Measurements from ENCODE around the gene PCTP.
A peak's percentile ranks its signal among the peaks of the same experiment; 100 is the strongest.

PCTP gene

DNA sequence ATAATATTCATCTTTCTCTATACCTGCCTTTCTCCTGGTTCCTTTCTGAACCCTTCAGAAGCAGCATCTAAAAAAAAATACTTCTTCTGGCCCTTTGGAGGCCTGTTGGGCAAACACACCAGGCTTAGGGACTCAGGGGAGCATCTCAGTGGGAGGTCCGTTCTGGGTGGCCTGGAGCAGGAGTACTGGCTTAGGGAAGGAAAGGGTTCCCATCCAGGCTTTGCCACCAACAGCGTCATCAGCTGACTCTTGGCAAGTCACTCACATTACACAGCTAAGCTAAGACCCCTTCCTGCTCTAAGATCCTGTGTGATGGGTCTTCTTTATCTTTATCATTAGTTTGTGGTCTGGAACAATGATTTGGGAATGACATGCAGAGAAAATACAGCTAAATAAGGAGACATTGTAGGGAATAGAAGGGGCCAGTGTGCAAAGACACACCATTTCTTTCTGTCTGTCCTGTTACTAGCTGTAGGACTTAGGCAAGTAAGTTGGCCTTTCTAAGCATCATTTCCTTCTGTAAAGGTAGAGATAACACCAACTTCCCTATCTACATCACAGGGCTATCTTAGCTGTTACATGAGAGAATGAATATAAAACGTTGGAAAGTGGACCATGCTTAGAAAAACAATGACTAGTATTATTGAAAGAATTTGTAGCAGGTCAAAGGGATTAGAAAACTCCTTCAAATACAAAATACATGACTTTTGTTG is 9.9 kb downstream of the PCTP start:
- DNase-seq = peak; percentile 12

DNA sequence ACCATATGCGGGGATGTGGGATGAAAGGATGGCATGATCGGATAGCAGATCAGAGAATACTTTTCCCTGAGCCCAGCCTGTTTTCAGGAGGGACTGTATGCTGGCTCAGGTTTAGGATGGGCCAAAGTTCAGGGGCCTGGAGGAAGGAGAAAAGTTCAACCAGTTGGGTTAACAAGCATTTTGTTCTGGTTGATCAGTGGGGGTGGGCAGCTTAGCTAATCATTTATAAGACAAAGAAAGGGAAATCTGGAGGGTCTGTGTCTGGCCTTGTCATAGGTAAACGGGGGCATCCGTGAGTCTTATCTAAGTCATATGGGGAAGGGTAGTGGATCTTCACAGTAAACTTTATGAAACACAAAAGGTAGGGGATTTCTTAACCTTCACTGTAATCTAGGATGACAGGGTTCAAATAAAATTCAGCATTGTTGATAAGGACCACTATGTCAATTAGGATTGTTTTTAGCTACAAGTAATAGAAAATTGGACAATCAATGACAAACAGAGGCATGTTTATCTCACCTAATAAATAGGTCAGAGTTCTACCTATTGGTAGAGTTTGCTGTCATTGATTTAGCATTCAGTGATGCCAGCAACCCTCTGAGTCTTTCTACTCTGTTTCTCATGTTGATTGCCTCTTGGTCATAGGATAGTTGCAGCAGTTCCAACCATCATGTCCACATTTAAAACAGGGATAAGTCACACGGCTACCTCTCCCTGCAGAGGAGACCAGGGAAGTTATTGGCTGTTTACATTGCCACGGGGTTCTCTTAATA is 11.4 kb downstream of the PCTP start:
- DNase-seq = no peak

DNA sequence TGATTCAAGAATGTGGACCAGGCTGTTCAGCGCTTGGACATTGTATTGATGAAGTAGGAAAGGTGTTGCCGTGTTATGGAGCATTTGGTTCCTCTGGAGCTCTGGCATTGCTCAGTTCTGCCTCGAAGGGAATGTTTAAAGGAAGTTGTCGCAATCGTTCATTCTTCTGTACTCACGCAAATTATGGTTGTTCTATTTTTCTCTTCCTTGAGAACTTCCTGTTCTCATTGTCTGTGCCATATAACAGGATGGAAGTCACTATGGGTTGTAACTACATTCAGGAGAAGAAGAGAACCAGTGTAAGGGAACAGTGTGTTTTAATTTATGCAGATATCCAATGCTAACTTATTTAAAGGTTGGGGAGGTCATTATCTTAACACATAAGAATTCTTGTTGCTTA is 13.0 kb downstream of the PCTP start:
- no peak for DNase-seq

DNA sequence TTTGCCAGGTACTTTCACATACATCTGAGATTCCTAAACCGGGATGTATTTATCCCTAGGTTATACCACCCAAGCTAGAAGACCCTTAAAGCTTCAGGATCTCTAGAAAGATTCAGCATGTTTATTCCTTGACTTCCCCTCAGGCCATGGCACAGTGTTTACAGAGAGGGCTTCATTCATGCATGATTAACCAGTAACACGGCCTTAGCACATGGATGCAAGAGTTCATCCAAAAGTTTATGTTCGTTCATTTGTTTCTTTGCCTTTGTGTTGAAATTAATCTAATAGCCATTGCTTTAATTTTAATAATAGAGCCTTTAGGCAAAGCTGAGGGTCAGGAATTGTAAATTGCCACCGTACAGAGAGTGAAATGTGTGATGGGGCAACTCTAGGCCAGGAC is 13.8 kb downstream of the PCTP start:
- DNase-seq = no peak

DNA sequence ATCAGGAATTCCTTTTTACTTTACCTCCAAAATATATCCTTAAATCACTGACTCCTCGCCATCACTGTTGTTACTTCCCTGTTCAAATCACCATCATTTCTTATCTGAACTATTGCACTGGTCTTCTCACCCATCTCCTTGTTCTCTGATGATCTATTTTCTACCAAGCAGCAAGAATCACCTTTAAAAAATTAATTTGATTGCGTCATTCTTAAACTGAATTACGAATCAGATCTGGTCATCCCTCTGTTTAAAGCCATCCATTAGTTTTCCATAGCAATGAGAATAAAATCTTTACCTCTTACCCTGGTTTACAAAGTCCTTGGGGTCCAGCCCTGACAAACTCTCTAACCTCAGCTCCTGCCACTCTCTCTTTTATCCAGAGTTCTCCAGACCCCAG is 14.6 kb downstream of the PCTP start:
- no peak for DNase-seq

DNA sequence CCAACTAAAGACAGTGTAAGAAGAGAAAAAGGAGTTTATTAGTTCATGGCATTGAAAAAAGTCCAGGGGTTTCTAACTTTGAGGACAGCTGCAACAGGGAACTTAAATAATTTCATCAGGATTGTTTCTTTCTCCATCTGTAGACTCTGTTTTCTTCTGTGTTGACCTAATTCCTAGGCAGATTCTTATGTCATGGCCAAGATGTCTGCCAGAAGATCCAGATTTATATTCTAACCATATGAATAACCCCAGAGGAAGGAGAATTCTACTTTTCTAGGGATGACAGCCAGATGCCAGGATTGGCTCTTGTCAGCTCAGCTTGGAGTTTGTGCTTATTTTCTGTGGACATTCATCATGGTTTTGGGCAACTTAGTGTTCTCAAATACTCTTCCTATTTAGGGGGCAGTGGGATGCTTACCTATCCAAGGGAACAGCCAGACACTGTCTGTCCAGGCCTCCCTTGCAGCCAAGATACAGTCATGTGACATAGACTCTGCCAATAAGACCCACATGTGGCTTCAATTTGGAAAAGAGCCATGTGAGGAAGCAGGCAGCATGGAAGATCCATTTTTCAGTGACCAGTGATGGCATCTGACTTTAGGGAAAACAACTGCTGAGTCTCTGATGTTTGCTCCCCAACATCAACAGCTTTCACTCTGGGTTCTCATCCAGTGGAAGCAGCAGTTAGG is 18.2 kb downstream of the PCTP start:
- DNase-seq = peak; percentile 42

DNA sequence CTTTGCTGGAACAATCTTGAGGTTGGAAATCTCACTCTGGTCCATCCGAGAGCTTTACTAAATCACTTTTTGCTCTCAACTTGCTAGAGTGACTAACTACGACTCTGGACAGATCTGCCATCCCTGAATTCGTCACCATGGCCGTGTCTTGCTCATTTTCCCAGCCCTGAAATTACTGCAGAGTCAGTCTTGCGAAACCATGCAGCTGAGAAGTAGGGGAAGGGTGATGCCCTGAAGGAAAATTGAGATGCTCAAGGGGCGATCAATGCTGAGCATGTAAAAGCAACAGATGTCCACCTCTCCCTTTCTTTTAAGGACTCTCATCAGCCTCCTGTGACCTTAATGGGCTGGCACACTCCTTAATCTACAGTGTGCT is 18.8 kb downstream of the PCTP start:
- peak; percentile 71 for DNase-seq

DNA sequence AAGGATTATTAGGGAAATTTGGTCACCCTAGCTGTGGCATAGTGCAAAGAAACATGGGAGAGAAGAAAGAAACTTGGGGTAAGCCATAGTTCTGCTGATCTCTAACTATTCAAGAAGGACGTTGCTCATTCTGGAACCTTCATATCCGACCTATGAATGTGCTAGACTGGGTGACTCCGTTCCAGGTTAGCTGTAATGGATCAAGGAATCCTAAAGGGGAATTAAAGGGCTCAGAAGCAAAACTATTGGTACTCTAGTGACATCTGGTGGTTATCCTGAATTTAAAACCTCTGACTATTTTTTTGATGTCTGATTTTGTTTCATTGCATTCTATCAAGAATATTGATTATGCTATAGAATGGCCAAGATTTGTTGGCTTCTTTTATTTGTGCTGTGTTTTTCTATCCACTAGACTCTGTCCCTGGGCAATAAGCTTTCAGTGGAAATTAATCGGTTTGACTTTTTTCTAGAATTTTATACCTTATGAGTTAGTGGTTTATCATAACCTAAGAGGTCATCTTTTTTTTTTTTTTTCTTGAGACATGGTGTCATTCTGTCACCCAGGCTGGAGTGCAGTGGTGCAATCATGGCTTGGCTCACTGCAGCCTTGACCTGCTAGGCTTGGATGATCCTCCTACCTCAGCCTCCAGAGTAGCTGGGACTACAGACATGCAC is 19.5 kb downstream of the PCTP start:
- peak; percentile 69 for DNase-seq

DNA sequence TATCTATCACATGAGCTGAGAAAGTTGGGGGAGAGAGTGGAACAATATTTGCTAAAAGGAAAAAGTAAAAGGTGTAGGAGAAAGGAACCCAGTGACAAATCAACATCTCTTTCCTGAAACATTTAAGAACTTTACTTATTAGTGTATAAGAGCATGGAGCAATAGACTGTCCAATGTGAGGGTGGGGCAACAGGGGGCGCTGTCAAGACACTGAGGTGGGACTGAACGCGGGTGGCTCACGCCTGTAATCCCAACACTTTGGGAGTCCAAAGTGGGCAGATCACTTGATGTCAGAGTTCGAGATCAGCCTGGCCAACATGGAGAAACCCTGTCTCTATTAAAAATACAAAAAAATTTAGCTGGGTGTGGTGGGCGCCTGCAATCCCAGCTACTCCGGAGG is 21.2 kb downstream of the PCTP start:
- no peak for DNase-seq

DNA sequence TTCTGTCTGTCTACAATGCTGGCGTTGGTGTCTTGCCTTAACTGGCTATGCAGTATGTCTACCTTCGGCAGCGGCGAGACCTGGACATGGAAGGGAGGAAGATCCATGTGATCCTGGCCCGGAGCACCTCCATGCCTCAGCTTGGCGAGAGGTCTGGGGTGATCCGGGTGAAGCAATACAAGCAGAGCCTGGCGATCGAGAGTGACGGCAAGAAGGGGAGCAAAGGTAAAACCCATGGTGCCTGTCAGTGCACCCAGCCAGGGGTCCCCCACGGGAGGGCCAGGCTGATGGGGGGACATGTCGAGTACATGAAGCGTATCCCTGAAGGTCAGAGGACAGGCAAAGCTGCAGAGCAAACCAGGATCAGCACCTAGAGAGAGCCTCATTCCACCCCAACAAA is 22.8 kb downstream of the PCTP start:
- no peak for DNase-seq

DNA sequence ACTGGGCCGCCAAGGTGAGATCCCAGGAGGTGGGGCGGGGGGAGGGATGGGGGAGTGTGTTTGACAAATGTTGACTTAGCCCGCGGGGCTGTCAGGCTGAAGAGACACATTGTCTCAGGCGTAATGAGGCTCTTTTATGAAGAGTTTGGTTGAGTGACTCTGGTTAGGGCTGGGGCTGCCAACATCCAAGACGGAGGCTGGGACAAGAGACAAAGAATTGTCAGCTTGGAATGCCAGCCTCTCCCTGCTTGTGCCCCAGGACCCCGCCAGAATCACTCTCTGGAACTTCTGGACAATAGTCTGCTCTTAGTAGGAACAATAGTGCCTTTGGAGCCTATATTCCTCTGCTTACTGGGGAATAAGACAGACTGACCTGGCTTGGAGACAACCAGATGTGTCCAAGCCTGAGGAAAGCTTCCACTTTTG is 24.0 kb downstream of the PCTP start:
- no peak for DNase-seq

DNA sequence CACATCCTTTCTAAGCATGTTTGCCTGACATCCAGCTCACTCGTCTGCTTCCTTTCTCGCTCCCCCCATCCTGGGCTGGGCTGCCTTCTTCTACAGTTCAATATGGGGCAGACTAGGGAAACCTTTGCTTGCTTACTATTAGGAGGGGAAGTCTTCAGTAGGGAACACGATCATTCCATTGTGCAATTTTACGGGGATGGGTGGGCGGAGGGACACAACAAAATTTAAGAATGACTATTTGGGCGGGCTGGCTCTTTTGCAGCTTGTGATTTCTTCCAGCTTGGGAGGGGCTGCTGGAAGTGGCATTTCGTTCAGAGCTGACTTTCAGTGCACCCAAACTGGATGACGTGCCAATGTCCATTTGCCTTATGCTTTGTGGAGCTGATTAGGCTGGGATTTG is 25.4 kb downstream of the PCTP start:
- no peak for DNase-seq

DNA sequence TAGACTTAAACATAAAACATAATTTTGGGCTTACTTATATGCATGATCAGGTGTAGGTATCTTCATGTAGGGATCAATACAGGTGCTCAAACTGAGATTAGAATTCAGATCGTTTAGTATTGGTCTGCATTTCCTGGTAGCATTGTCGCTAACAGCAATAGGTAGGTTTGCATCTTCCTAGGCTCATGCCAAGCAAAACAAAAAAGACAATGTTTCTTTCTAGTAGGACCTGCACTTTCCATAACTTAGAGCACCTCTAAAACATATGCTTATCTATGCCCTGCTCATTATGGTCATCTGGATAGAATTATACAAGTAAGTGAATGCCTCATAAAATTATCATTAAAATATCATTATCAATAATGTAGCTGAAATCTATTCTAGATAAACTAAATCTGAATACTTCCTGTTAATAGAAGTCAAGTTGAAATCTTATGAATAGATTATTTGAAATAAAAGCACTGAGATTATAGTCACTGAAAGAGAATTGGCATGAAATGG is 26.7 kb downstream of the PCTP start:
- no peak for DNase-seq

DNA sequence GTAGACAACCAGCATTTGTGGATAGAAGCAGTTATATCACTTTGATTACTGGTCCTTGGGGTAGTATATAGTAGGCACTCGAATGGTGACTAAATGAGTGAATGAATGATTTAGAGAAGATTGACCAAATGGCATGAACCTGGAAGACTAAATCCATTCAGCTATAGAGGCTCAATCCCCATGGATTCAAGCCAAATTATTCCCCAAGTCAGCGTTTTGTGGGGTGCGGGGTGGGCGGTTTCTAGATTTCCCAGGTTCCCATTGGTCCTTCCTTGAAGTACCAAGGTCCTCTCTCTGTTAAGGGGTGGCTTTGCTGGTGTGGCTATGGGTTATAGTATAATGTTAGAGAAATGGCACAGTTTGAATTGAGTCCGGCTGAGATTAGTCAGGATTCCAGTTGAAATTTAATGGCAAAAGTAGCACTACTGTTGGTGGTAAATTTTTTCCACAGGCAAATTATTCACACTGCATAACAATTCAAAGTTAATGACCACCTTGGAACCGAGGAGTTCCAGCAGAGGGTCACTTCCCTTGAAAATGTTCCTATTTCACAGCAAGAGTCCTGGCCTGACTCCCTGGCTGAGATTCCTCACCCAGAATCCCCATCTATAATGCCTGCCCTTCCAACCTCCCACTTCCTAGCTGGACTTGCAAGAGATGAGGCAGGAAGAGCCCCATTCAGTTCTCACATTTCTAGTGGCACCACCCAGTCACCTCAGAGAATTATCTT is 27.7 kb downstream of the PCTP start:
- no peak for DNase-seq

DNA sequence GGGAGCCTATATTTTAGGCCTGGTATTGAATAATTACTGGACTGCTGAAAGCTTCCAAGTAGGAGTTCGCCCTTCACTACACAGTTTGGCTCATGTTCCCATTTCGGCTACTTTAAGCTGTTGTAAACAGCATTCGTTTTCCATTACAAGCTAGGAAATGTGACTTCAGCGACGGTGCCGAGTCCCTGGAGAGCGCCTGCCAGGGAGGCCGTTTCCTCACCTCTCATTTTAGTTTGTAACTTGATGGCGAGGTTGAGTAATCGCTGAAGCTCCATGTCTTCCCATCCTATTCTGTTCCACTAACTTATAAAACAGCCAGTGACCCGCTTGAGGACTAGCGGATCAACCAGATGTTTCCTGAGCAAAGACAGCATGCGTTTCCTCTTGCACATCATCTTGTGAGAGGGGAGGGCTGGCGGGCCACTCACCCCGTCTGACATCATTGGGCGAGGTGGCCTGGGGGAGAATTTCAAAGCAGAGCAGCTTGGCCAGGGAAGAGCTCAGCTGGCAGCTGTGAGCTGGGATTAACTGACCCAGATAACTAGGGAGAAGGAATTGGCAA is 32.9 kb downstream of the PCTP start:
- DNase-seq = no peak

DNA sequence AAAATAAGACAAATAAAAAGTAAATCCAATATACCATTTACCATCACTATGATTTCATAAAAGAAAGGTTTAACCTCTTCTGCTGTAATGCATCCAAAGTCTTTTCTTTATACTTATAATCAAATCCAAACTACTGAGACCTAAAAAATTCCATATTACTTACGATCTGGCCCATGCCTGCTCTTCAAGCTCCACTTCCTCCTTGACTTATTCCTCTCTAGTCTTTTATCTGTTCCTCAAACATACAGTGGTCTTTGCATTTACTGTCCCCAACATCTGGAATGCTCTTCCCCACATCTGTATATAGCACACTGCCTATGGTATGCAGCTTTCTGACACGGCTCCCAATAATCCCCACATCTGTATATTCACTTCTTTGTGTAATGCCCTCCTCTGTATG is 33.8 kb downstream of the PCTP start:
- no peak for DNase-seq

DNA sequence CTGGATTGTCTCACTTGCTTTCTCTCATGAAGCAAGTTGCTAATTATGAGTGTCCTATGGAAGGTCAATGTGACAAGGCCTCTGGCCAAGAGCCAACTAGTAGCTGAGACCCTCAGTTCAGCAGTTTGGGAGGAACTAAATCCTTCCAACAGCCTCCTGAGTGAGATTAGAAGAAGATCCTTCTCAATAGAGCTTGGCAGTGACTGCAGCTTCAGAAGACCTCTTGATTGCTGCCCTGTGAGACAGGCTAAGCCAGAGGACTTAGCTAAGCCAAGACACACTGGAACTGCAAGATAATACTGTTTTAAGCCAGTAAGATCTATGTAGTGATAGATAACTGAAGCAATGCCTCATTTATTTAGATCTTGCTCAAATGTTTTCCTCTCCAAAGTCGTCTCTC is 34.3 kb downstream of the PCTP start:
- no peak for DNase-seq

DNA sequence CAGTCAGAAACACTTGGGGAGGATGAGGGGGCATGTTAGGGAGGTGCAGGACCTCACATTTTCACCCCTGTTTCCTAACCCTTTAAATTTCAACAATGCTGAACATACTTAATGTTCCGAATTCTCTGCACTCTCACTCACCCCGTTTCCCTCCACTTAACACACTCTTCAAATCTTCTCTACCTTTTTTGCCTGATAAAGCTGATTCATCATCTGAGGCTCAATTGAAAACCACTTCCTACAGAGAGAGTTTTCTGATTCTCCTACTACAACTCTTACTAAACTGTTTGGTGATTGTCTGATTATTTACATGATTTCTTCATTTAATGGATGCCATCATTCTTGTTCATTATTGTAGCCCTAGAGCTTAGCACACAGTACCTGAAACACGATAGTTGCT is 42.4 kb downstream of the PCTP start:
- DNase-seq = no peak

DNA sequence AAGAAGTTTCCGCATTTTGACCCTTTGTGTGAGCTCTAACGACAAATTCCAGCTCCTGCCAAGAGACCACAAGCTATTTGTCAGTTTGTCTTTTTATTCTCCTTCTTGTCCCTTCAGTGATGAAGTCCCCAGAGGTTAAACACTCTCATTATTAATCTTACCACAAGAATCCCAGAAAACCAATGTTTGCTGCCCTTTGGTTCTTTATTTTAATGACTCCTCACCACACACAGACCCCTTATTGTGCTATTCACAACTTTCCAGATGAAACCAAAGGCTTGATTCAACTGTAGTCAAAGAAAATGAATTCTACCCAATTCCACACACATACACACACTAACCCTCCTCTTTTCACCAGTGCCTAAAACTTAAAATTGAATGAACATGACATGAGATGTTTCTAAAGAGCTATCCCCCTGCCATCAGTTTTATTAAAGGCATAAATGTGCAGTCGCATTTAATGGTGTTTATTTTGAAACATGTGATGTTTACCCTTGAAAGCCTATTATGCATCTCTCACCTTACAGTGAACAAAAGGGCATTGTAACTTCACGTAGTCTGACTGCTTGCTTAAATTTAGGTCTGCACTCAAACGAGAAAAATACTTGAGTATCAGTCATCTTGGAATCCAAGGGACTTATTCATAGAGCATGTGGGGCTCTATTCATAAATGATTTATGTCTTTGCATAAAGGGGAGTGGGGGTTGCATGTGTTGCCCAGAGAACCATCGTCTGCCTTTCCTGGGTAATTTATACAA is 44.1 kb downstream of the PCTP start:
- no peak for DNase-seq

DNA sequence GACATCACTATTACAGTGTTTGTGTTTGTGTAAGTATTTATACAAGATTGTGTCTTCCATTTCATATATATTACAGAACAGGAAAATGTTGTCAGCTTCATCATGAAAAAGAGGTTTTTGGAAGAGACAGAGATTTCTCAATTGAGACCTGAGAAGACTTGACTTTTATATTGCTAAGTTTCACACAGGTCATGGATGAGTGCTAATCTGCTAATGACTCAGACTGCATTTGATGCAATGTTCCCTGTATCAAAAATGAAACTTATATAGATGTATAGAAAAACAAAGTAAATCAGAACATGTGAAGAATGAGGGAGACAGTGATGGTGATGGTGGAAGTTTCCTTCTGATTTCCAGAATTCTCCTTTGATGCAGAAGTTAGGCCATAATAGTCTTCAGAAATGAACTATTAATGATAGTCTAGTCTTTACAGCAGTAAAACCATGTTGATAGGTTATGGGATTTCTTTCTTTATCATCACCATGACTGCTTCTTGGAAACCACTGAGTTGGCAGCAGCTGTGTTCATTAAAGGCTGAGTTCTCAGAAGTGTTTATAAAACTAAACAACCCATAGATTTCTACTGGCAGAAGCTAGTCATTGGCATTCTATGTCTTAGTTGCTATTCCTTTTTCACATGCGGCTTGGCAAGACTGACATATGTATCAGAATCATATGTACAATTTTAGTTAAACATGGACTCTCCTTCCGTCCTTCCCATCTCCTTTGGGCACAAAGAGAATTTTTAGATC is 56.1 kb downstream of the PCTP start:
- DNase-seq = no peak

DNA sequence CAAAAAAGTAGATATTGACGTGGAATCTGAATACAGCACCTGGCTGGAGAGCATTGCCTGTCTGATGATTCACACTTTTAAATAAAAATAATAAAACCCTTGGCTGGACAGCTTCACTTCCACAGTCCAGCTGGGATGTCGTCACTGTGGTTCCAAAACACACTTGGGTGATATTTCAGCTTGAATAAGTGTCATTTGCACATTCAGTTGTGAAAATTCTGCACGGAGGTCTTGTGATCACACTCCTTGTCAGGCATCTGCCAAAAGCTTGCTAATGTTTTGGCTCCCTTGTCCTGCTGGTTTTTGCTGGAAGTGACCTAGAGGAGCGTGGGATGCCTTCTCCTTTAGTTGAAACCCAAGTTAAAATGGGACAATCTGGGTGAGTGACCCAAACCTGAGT is 60.7 kb downstream of the PCTP start:
- no peak for DNase-seq
